Activated CD8-positive, alpha-beta memory T cell treated with anti-CD3 and anti-CD28 coated beads for 36 hours (primary cell): ENCODE data around the gene DTHD1. TPM values are rescaled to one million over a fixed set of nuclear protein-coding genes. Genes with fewer than 3 reads are reported as not detected.

Experiments
- CTCF ChIA-PET: fragments of 350-600 bp; sonication (Branson Sonifier 250); formaldehyde crosslinking; loops from one replicate; lab custom pipeline; 2021; ENCODE audit warnings: antibody characterized with exemption; lab: Charles Lee
- POLR2A ChIA-PET: fragments of 350-600 bp; sonication (Branson Sonifier 250); formaldehyde crosslinking; loops from one replicate; lab custom pipeline; 2021; ENCODE audit warnings: antibody characterized with exemption; lab: Charles Lee
- total RNA-seq, 2 experiments: library from RNA; stranded (reverse); gene quantifications; one replicate each; pipeline ENCODE4 v1.2.3, GENCODE V29; 2021

The DTHD1 gene
- total RNA-seq, 2 experiments from 2014 or later = 1.9 to 2.6 TPM

DNA sequence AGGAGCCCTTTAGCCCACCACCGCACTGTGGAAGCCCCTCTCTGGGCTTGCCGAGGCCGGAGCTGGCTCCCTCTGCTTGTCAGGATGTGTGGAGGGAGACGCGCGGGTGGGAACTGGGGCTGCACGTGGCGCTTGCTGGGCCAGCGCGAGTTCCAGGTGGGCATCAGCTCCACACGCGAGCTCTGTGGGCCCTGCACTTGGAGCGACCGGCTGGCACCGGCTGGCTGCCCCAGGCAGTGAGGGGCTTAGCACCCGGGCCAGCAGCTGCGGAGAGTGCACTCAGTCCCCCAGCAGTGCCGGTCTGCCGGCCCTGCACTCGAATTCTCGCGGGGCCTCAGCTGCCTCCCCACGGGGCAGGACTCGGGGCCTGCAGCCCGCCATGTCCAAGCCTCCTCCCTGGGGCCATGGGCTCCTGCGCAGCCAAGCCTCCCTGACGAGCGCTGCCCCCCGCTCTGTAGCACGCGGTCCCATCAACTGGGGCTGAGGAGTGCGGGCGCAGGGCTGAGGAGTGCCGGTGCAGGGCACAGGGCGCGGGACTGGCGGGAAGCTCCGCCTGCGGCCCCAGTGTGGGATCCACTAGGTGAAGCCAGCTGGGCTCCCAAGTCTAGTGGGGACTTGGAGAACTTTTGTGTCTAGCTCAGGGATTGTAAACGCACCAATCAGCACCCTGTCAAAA is 93.6 kb downstream of the DTHD1 start:
- POLR2A ChIA-PET = no interaction called here
- CTCF ChIA-PET = no interaction called here

DNA sequence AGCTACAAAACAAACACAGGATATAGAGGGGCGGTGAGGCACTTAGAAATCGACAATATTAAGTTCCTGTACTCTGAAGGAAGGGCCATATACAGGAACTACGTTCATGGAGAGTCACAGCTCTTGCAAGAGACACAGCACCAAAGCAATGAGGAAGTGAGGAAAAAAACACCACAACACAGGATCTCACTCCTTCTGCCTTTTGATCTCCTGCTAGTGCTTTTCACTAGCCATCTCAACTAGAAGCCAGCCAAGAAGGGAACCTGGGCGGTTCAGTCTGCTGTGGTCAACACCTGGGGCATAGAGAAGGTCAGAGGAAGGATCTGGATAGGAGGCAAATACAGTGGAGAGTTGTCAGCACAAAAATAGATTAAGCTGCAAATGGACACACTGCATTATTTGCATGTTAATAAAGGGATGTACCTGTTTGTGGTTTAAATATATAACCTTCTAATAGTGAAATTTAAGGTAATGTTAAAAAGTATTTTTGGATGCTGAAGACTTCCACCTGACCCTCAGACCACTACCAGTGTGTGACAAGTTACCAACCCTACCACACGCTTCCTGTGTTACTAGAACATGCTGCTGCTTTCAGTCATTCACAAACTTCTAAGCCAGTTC is 104.6 kb downstream of the DTHD1 start:
- ChIA-PET CTCF (no interaction called here), POLR2A (no interaction called here)

- POLR2A ChIA-PET = no interaction called here
- CTCF ChIA-PET = no interaction called here
Observed at GRCh38 chr4:36386691-36387090, 105.3 kb downstream of the DTHD1 start.

- POLR2A ChIA-PET = no interaction called here
- CTCF ChIA-PET = no interaction called here
Observed at GRCh38 chr4:36388710-36389109, 107.3 kb downstream of the DTHD1 start.

- CTCF ChIA-PET = no interaction called here
- POLR2A ChIA-PET = no interaction called here
Observed at GRCh38 chr4:36391411-36391810, 110.0 kb downstream of the DTHD1 start.

- ChIA-PET POLR2A (no interaction called here), CTCF (interaction anchor here (1.1 kb wide), 1 partner anchor 44 kb away, joined by 3 read pairs; no protein-coding TSS in a partner anchor)
Observed at GRCh38 chr4:36392024-36392423, 110.6 kb downstream of the DTHD1 start.

GRCh38 chr4:36392916-36393315 is 111.5 kb downstream of the DTHD1 start:
- ChIA-PET POLR2A (no interaction called here), CTCF (interaction anchor here (1.1 kb wide), 1 partner anchor 45 kb away, joined by 3 read pairs; no protein-coding TSS in a partner anchor)

Other genes starting within 250 kb of the DTHD1 start
- gene ARAP2, start 37.1 kb upstream of the DTHD1 start, total RNA-seq = 10 to 100 TPM; 37.3 to 42.5 TPM